ENCODE results near the gene TYW1.
"Not testable (repeated sequence)": the region's sequence is repeated elsewhere in the genome, so short reads cannot be mapped to it uniquely, and the experiment has no call there.

TYW1 gene

GRCh38 chr7:66995050-66995776, 1.4 kb upstream of the TYW1 start, which contains the start of gene SBDS:
Gene SBDS (minus strand): TSS chr7:66995586. CDS start chr7:66995417, 169 bp downstream.
- peak; percentile 83 to 90 for DNase-seq (ENCODE audit: low read depth in 2 of 2)

- DNase-seq (ENCODE audit: low read depth in 2 of 2) = not testable (repeated sequence)
These were observed 4.1 kb downstream of the TYW1 start for GRCh38 chr7:67000601-67001258.

- not testable (repeated sequence) for DNase-seq (ENCODE audit: low read depth in 2 of 2)
These were observed 7.5 kb downstream of the TYW1 start for GRCh38 chr7:67004145-67004544.

- DNase-seq (ENCODE audit: low read depth in 2 of 2) = no peak
These were observed 10.3 kb downstream of the TYW1 start for GRCh38 chr7:67006965-67007364.

- no peak for DNase-seq (ENCODE audit: low read depth in 2 of 2)
These were observed 11.6 kb downstream of the TYW1 start for GRCh38 chr7:67008260-67008659.

GRCh38 chr7:67009677-67010076, 13.0 kb downstream of the TYW1 start:
- not testable (repeated sequence) for DNase-seq (ENCODE audit: low read depth in 2 of 2)

GRCh38 chr7:67014076-67014622, 17.5 kb downstream of the TYW1 start:
- DNase-seq (ENCODE audit: low read depth in 2 of 2) = not testable (repeated sequence)

- not testable (repeated sequence) for DNase-seq (ENCODE audit: low read depth in 2 of 2)
These were observed 21.3 kb downstream of the TYW1 start for GRCh38 chr7:67017971-67018370.

- no peak for DNase-seq (ENCODE audit: low read depth in 2 of 2)
These were observed 22.3 kb downstream of the TYW1 start for GRCh38 chr7:67018940-67019339.

- DNase-seq (ENCODE audit: low read depth in 2 of 2) = no peak
These were observed 23.1 kb downstream of the TYW1 start for GRCh38 chr7:67019562-67020390.

GRCh38 chr7:67021260-67021659, 24.6 kb downstream of the TYW1 start:
- DNase-seq (ENCODE audit: low read depth in 2 of 2) = no peak

- no peak for DNase-seq (ENCODE audit: low read depth in 2 of 2)
These were observed 25.9 kb downstream of the TYW1 start for GRCh38 chr7:67022511-67022910.

GRCh38 chr7:67025459-67025858, 28.8 kb downstream of the TYW1 start:
- not testable (repeated sequence) for DNase-seq (ENCODE audit: low read depth in 2 of 2)

GRCh38 chr7:67031685-67032084, 35.1 kb downstream of the TYW1 start:
- not testable (repeated sequence) for DNase-seq (ENCODE audit: low read depth in 2 of 2)

GRCh38 chr7:67033251-67033650, 36.6 kb downstream of the TYW1 start:
- no peak for DNase-seq (ENCODE audit: low read depth in 2 of 2)

- not testable (repeated sequence) for DNase-seq (ENCODE audit: low read depth in 2 of 2)
These were observed 40.1 kb downstream of the TYW1 start for GRCh38 chr7:67036432-67037395.

- DNase-seq (ENCODE audit: low read depth in 2 of 2) = not testable (repeated sequence)
These were observed 44.2 kb downstream of the TYW1 start for GRCh38 chr7:67040832-67041231.

GRCh38 chr7:67042781-67043558, 46.3 kb downstream of the TYW1 start:
- DNase-seq (ENCODE audit: low read depth in 2 of 2) = not testable (repeated sequence)

- DNase-seq (ENCODE audit: low read depth in 2 of 2) = not testable (repeated sequence)
These were observed 46.9 kb downstream of the TYW1 start for GRCh38 chr7:67043559-67043930.

- DNase-seq (ENCODE audit: low read depth in 2 of 2) = no peak
These were observed 48.9 kb downstream of the TYW1 start for GRCh38 chr7:67045496-67045995.
